Neural cell (in vitro differentiated cells): ENCODE data around the gene LCA5. TPM values are rescaled to one million over a fixed set of nuclear protein-coding genes. Genes with fewer than 3 reads are reported as not detected.

ENCODE experiments used
- H2AFZ ChIP-seq: fragments of 200-600, 300-800 bp; sonication (generic), shearing (Covaris generic); 2 replicates; pipeline ENCODE4 v1.6.0; 2014; ENCODE audit warnings: low read depth, mild to moderate bottlenecking, antibody characterized with exemption, low read length, moderate library complexity
- H3F3A ChIP-seq: fragments of 200-600 bp; shearing (Covaris generic); 2 replicates; pipeline ENCODE4 v1.6.1; 2016; ENCODE audit warnings: mild to moderate bottlenecking, moderate library complexity, mixed read lengths, antibody characterized with exemption, low read length; ENCODE audit not compliant: insufficient read depth, poor library complexity, severe bottlenecking
- H3K27ac ChIP-seq: fragments of 200-600, 300-800 bp; sonication (generic), shearing (Covaris generic); 2 replicates; pipeline ENCODE4 v1.5.1; 2014; ENCODE audit warnings: mild to moderate bottlenecking, low read length, moderate library complexity
- H3K27me3 ChIP-seq: fragments of 300-800, 200-600 bp; sonication (generic), shearing (Covaris generic); 2 replicates; pipeline ENCODE4 v1.6.0; 2014; ENCODE audit warnings: mild to moderate bottlenecking, low read depth, low read length, moderate library complexity; ENCODE audit not compliant: insufficient read depth
- H3K36me3 ChIP-seq: fragments of 300-800, 200-600 bp; sonication (generic), shearing (Covaris generic); 2 replicates; pipeline ENCODE4 v1.5.1; 2014; ENCODE audit warnings: mild to moderate bottlenecking, antibody characterized with exemption, low read length, moderate library complexity; ENCODE audit not compliant: insufficient read depth
- H3K4me2 ChIP-seq: fragments of 300-800, 200-600 bp; sonication (generic), shearing (Covaris generic); 2 replicates; pipeline ENCODE4 v1.6.0; 2014; ENCODE audit warnings: mild to moderate bottlenecking, low read length
- H3K4me3 ChIP-seq: fragments of 300-800, 200-600 bp; sonication (generic), shearing (Covaris generic); 2 replicates; pipeline ENCODE4 v1.5.1; 2014; ENCODE audit warnings: mild to moderate bottlenecking, low read length, moderate library complexity
- H3K79me2 ChIP-seq: fragments of 200-600 bp; shearing (Covaris generic); replicated peaks from 2 replicates; pipeline ENCODE4 v1.6.0; 2014; ENCODE audit warnings: mild to moderate bottlenecking, low read length, moderate library complexity; ENCODE audit not compliant: insufficient read depth
- H3K9ac ChIP-seq: fragments of 300-800, 200-600 bp; sonication (generic), shearing (Covaris generic); 2 replicates; pipeline ENCODE4 v1.6.1; 2016; ENCODE audit warnings: mild to moderate bottlenecking, low read length, mixed read lengths
- H3K9me2 ChIP-seq: fragments of 200-600 bp; shearing (Covaris generic); 2 replicates; pipeline ENCODE4 v1.6.1; 2016; ENCODE audit warnings: mild to moderate bottlenecking, low read length, mixed read lengths; ENCODE audit not compliant: insufficient read depth
- H3K9me3 ChIP-seq: fragments of 200-600, 300-800 bp; sonication (generic), shearing (Covaris generic); 2 replicates; pipeline ENCODE4 v1.6.1; 2016; ENCODE audit warnings: mild to moderate bottlenecking, mixed run types, low read length, moderate library complexity, mixed read lengths
- H4K20me1 ChIP-seq: fragments of 200-600 bp; shearing (Covaris generic); 2 replicates; pipeline ENCODE4 v1.6.1; 2016; ENCODE audit warnings: mild to moderate bottlenecking, mixed run types; ENCODE audit not compliant: insufficient read depth
- CTCF ChIP-seq: fragments of 450-650 bp; IDR thresholded peaks from 2 replicates; pipeline ENCODE4 v1.5.1; 2014; ENCODE audit warnings: antibody characterized with exemption, mild to moderate bottlenecking, moderate library complexity; ENCODE audit not compliant: poor library complexity, severe bottlenecking
- EP300 ChIP-seq: fragments of 450-650 bp; conservative IDR thresholded peaks from 2 replicates; pipeline ENCODE4 v1.6.1; 2014; ENCODE audit warnings: antibody characterized with exemption, mild to moderate bottlenecking, moderate library complexity; ENCODE audit not compliant: poor library complexity, severe bottlenecking
- EZH2 ChIP-seq: fragments of 200-600, 300-800 bp; shearing (Covaris generic), sonication (generic); IDR thresholded peaks from 2 replicates; pipeline ENCODE4 v1.6.1; 2014; ENCODE audit warnings: antibody characterized with exemption, low read length, borderline replicate concordance, mild to moderate bottlenecking; ENCODE audit not compliant: insufficient read depth, poor library complexity, severe bottlenecking
- POLR2AphosphoS5 ChIP-seq: IDR thresholded peaks from 2 replicates; pipeline ENCODE4 v1.6.1; 2012
- RAD21 ChIP-seq: fragments of 450-650 bp; conservative IDR thresholded peaks from 2 replicates; pipeline ENCODE4 v1.6.1; 2014; ENCODE audit warnings: antibody characterized with exemption, mild to moderate bottlenecking, moderate library complexity
- SMC3 ChIP-seq: fragments of 450-650 bp; conservative IDR thresholded peaks from 2 replicates; pipeline ENCODE4 v1.6.1; 2014; ENCODE audit warnings: antibody characterized with exemption, mild to moderate bottlenecking, moderate library complexity; ENCODE audit not compliant: poor library complexity
- TAF1 ChIP-seq: IDR thresholded peaks from 2 replicates; pipeline ENCODE4 v1.6.1; 2012; ENCODE audit warnings: low read depth
- polyA plus RNA-seq: library from polyadenylated mRNA; depleted of rRNA; stranded (reverse); fragments of >200 nt; gene quantifications from 2 replicates; pipeline ENCODE4 v1.2.3, GENCODE V29; 2014
- TF ChIP-seq, protein P1 (sequence below): IDR thresholded peaks from 2 replicates; pipeline ENCODE4 v1.6.1; 2012; ENCODE audit warnings: borderline replicate concordance

The LCA5 gene
- polyA plus RNA-seq, 1 donor from 2014 or later, result 13.2 TPM

GRCh38 chr6:79570129-79571029, 33.1 kb upstream of the LCA5 start:
- H3F3A ChIP-seq, result no peaks in the 10 kb centered on the region
- H2AFZ ChIP-seq, result no peak overlapping the region
- no peak overlapping the region for H3K27ac ChIP-seq
- H3K9me3 ChIP-seq, result no peaks in the 10 kb centered on the region
- no peak overlapping the region for H3K9ac ChIP-seq
- no peak overlapping the region for H3K4me2 ChIP-seq
- H3K4me3 ChIP-seq, result no peak overlapping the region
- no peaks in the 10 kb centered on the region for H3K9me2 ChIP-seq
- no peak for TF ChIP-seq EP300
- peak; percentile 71 for TF ChIP-seq CTCF
- TF ChIP-seq SMC3, result peak; percentile 73
- peak; percentile 76 for TF ChIP-seq RAD21
- no peaks in the 10 kb centered on the region for H3K79me2 ChIP-seq
- no peaks in the 10 kb centered on the region for H3K36me3 ChIP-seq
- no peaks in the 10 kb centered on the region for H4K20me1 ChIP-seq
- H3K27me3 ChIP-seq, result no peaks in the 10 kb centered on the region

- no peak overlapping the region for H3K9ac ChIP-seq
- H3K79me2 ChIP-seq, result no peaks in the 10 kb centered on the region
- H2AFZ ChIP-seq, result no peak overlapping the region
- H3F3A ChIP-seq, result no peaks in the 10 kb centered on the region
- no peaks in the 10 kb centered on the region for H4K20me1 ChIP-seq
- H3K4me2 ChIP-seq, result no peak overlapping the region
- no peak overlapping the region for H3K4me3 ChIP-seq
- no peaks in the 10 kb centered on the region for H3K9me2 ChIP-seq
- H3K27me3 ChIP-seq, result no peaks in the 10 kb centered on the region
- TF ChIP-seq CTCF, result no peak
- no peak for TF ChIP-seq RAD21
- no peak for TF ChIP-seq TAF1
- no peak for TF ChIP-seq EZH2
- no peak for TF ChIP-seq POLR2AphosphoS5
- TF ChIP-seq, protein P1, sequence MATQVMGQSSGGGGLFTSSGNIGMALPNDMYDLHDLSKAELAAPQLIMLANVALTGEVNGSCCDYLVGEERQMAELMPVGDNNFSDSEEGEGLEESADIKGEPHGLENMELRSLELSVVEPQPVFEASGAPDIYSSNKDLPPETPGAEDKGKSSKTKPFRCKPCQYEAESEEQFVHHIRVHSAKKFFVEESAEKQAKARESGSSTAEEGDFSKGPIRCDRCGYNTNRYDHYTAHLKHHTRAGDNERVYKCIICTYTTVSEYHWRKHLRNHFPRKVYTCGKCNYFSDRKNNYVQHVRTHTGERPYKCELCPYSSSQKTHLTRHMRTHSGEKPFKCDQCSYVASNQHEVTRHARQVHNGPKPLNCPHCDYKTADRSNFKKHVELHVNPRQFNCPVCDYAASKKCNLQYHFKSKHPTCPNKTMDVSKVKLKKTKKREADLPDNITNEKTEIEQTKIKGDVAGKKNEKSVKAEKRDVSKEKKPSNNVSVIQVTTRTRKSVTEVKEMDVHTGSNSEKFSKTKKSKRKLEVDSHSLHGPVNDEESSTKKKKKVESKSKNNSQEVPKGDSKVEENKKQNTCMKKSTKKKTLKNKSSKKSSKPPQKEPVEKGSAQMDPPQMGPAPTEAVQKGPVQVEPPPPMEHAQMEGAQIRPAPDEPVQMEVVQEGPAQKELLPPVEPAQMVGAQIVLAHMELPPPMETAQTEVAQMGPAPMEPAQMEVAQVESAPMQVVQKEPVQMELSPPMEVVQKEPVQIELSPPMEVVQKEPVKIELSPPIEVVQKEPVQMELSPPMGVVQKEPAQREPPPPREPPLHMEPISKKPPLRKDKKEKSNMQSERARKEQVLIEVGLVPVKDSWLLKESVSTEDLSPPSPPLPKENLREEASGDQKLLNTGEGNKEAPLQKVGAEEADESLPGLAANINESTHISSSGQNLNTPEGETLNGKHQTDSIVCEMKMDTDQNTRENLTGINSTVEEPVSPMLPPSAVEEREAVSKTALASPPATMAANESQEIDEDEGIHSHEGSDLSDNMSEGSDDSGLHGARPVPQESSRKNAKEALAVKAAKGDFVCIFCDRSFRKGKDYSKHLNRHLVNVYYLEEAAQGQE, result no peak
- no peaks in the 10 kb centered on the region for H3K9me3 ChIP-seq
- H3K36me3 ChIP-seq, result no peaks in the 10 kb centered on the region
- no peak overlapping the region for H3K27ac ChIP-seq
Observed at GRCh38 chr6:79568996-79569395, 31.8 kb upstream of the LCA5 start.
